NCI-H1105 treated with DMSO at 0.1 percent for 48 hours (cell line): ENCODE measurements around the gene NR2C2AP.
A peak's percentile ranks its signal among the peaks of the same experiment; 100 is the strongest.
"Not testable (repeated sequence)": the region's sequence is repeated elsewhere in the genome, so short reads cannot be mapped to it uniquely, and the experiment has no call there.

Experiments used
- DNase-seq: peaks from one replicate; lab custom pipeline; 2025; lab: John Stamatoyannopoulos, UW

The NR2C2AP gene

DNA sequence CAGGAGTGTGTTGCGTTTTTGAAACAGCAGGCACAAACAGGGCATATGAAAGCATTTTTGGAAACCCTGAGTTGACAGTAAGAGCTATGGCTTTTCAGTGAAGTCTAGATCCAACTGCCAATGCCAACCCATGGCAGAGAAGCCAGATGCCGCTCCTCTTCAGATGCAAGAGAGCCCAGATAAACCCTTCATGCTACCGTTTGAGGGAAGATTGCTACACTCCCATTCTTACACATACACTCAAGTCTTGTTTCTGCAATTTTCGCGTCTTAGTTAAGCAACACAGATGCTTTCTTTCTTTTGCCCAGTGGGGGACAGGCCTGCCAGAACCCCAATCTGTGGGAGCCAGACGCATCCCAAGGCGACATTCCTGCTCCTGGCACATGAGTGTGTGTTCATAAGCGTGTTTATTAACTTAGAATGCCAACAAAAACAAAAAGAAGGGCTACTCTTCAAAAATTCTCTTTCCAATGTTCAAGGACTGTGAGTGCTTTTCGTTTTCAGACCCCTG, 21.7 kb downstream of the NR2C2AP start:
- no peak for DNase-seq

- DNase-seq: no peak
Measured at GRCh38 chr19:19179548-19180441, 23.4 kb downstream of the NR2C2AP start.

- DNase-seq: no peak
Measured at GRCh38 chr19:19176950-19177349, 26.3 kb downstream of the NR2C2AP start.

DNA sequence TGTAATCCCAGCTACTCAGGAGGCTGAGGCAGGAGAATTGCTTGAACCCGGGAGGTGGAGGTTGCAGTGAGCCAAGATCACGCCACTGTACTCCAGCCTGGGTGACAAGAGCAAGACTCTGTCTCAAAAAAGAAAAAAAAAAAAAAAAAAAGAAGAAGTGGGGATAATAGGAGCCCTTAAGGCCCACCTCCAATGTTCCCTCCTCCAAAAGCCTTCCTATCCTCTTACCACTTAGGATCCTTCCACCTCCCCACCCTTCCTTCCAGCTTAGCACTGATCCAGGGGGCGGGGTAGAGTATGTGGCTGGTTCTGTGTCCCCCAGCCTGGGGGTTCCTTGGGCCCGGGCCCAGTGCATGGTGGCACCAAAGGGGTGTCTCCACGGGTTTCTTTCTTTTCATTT, 30.0 kb downstream of the NR2C2AP start:
- DNase-seq: not testable (repeated sequence)

DNA sequence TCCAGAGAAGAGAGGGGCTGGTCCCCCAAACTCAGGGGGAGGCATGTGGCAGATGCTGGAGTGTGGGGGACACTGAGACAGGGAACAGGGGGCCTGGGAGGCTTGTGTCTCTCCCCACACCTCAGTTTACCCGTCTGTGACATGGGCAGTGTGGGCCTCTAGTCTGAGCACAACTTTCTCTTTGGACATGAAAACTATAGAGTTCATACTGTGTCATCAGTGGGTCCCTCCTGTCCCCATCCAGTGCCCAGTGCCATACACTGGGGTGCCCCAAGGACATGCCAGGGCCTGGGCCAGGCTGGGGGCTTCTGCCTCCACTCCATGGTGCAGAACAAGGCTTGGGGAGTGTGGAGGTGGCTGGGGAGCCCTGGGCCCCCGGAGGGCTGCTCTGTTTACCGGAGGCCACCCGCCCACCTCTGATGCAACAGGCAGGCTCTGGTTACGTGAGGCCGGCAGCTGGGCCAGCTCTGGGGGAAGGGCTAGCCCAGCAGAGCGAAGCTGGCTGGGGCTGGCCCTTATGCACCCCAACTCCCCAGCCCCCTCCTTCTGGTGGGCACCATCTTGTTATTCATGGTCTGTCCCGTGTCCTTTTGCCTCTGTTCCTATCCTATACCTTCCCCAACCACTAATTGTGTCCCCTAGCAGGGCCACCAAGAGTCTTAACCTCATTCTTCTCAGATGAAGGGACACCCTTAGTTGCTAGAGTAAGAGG, 31.2 kb downstream of the NR2C2AP start:
- no peak for DNase-seq

GRCh38 chr19:19170873-19171672, 32.1 kb downstream of the NR2C2AP start:
- DNase-seq: no peak

GRCh38 chr19:19170053-19170872, 33.0 kb downstream of the NR2C2AP start, which contains the start of gene MEF2B:
MEF2B (minus strand) TSS chr19:19170263; CDS start chr19:19150735, 19,528 bp downstream.
- DNase-seq: peak; percentile 68

GRCh38 chr19:19169236-19170052, 33.8 kb downstream of the NR2C2AP start:
- no peak for DNase-seq

- no peak for DNase-seq
Measured at GRCh38 chr19:19167612-19168011, 35.6 kb downstream of the NR2C2AP start.

DNA sequence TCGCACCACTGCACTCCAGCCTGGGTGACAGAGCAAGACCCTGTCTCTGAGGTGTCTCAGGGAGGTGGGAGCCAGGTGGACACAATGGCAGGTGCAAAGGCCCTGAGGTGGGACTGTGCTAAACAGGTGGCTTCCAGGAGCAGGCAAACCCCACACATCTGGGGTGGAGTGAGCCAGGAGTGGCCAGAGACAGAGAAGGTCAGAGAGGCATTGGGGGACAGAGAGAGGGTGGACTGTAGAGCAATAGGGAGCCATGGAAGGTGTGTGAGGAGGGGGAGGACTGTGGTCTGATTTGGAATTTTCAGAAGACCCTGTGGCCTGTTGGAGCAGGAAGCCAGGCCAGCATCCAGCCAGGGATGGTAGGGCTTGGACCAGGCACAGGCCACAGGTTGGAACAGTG, 37.8 kb downstream of the NR2C2AP start:
- no peak for DNase-seq

DNA sequence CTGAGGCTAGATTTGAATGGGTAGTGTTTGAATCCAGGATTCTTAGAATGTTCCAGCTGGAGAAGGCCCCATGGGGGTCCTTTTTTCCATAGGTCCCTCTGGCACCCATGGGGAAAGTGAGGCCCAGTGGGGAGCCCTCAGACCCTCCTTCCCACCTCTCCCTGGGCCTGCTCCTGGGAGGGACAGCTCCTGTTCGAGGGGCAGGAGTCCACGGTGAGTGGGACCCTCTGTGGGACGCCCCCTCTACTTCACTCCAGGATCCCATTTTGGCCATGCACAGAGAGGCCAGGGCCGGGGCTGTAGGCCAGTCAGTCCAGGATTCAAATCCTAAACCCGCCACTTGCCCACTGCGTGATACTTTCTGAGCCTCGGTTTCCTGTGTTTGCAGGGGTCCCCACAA, 40.7 kb downstream of the NR2C2AP start:
- no peak for DNase-seq

DNA sequence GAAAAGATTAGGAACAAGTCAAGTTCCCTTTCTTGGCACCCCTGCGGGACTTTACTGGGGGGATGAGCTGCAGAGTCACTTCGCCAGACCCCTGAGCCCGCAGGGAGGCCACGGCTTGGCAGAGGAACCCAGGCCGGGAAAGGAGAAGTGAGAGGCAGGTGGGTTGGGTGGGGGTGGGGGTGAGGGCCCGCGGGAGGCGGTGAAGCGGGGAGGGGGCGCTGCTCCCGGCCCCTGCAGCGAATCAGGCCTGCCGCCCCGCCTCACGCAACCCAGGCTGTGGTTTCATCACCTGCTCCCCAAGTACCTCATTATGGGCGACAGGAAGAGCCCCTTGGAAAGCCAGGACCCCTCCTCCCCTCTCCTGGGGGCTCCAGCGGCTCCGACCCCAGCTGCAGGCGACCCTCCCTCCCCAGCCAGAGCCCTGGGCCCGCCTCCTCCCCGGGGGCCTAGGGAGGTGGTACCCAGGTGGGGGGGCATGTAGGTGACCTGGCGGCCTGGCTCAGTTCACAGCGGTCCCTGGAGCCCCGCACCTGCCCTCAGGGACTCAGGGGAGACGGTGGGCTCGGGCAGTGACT, 42.7 kb downstream of the NR2C2AP start:
- no peak for DNase-seq

DNA sequence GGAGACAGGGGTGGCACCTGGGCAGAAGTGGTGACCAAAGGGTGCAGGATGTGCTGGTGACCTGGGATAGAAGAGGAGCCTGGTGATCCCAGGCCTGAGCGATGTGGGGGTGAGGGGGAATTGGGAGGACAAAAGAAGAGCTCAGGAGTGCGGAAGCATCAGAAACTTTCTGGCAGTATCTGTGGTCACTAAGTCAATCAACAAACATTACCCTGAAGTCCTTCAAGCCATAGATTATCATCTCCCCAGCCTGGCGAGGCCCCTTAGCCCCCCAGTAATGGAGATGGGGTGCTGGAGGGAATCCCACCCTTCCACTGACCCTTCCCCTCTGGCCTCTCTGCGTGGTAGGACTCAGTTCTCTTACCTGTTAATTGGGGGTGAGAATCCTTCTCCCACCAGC, 43.7 kb downstream of the NR2C2AP start:
- DNase-seq: no peak

DNA sequence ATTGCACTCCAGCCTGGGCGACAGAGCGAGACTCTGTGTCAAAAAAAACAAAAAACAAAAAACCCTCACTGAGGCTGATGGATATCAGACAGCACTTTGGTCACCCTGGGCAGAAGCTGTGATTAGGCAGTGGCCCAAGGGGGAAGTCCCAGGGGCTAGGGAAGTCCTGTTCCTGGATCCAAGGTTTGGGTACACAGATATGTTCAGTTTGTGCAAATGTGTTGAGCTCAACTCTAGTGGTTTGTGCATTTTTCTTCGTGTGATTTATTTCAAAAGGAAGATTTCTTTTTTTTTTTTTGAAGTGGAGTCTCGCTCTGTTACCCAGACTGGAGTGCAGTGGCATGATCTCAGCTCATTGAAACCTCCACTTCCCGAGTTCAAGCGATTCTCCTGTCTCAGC, 45.4 kb downstream of the NR2C2AP start:
- DNase-seq: no peak

DNA sequence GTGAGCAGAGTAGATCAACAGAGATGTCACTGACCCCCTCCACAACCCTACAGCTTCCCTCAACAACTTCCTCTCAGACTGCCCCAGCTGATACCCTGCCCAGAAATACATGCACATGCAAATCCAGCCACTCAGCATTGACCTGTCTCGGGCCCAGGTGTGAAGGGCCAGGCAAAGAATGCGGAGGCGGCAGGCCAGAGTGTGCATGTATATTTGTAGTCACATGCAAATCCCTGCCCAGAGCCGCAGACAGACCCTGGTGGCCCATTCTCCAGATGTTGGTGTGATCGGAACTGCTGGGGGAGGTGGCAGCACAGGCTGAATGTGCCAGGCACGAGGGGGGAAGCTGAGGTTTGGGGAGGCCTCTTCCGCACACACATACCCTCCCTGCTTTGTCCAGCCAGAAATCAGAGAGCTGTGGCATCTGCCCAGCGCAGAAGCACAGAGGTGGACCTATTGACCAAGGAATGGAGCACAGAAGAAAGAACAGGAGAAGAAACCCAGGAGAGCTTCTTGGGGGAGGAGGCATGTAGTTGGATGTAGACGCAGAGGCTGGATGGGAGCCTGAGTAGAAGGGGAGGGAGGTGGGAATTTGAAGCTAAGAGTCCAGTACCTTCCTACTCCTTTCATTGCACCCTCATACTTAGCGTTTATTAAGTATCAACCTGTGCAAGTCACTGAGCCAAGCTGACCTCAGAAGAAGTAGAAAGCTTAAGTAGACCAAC, 47.6 kb downstream of the NR2C2AP start:
- DNase-seq: no peak

DNA sequence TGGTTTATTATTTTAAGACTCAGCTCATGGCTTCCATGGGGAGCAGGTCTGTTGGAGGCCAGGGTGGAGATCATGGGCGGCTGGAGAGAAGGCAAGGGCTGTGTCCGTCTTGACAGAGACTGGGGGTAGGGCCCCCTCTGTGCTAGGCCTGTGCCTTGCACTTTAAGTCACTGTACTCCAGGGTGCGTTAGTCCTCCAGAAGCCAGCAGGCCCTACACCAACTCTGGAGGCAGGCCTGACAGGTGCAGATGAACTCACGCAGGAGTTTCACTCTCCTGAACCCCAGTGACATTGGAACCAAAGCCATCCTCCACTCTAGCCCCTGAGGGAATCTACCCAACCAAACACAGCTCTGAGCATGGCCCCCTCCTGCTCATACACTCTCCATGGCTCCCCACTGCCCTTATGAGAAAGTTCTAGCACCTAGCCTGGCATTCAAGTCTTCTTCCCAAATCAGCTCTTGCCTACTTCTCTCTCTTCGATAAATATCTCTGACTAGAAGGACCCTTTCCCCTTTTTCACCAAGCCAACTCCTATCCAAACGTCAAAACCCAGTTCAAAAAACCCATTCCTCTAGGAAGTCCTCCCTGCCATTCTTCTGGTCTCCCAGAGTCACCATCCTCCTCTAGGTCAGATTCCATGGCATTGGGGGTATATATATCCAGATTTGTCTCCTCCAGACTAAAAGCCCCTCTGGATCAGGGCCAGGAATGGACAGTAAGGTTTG, 48.3 kb downstream of the NR2C2AP start:
- DNase-seq: no peak

DNA sequence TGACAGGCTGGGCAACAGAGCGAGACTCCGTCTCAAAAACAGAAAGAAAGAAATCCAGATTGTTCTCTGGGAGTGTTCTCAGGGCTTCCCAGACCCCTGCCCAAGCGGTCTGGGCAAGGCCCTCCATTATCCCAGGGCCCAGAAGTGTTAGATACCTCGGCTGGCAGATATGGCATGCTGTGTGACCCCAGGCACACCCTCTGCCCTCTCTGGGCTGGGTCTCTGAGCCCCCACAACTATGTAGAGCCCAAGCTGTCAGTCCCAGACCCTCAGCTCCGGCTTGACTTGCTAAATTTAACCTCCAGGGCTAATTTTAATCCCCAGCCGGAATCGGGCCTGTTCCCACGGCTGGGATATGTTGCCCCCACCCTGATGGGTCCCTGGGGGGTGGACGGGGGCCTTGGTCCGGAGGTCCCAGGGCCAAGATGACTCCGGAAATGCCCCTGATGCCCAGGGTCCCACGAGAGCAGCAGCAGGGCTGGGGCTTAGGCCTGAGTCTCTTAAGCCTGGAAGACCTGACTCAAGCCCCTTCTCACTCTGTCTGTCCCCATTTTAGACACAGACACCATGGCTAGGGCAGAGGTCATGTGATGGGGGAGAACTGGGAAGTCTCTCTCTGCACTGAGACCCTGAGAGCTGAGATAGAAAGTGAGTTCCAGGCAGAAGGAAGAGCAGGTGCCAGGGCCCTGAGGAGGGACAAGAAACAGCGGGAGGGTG, 50.4 kb downstream of the NR2C2AP start:
- DNase-seq: no peak

DNA sequence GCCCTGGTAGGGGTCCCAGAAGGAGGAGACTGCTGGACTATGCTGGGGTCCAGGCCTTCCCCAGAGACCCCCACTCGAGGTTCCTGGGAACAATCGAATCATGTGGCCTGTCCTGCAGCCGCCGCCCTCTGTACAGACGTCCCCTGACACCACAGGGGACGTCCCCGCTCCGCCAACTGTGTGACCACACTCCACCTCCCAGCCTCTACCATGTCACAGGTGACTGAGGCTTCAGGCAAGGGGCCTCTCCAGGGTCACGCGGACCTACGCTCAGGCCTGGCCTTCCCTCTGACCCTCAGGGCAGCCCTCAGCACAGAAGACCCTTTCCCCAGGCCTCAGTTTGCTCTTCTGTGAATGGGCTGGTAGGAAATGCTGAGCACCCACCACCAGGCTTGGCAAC, 51.8 kb downstream of the NR2C2AP start:
- DNase-seq: no peak
